NCI-H1105 treated with DMSO at 0.1 percent for 48 hours (cell line): ENCODE measurements around the gene EZR.

Experiments used
- DNase-seq: peaks from one replicate; lab custom pipeline; 2025; lab: John Stamatoyannopoulos, UW

EZR gene

DNA sequence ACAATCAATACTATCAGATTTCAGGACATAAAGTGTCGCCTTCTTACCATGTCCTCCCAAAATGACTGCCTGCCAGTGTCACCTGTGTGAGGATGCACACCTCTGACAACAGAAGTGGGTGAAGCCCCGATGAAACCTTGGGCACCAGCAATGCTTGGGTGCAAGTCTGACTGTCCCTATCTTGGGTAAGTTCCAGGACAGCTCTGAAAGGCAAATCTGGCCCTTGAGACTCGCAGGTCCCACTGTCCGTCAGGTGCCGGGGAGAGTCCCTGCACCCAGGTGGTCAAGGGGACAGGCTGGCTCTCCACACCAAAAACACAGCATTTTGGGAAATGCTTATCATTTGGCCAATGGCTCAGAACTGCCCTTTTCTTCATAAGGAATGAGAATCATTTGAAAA lies 43.3 kb downstream of the EZR start:
- no peak for DNase-seq

DNA sequence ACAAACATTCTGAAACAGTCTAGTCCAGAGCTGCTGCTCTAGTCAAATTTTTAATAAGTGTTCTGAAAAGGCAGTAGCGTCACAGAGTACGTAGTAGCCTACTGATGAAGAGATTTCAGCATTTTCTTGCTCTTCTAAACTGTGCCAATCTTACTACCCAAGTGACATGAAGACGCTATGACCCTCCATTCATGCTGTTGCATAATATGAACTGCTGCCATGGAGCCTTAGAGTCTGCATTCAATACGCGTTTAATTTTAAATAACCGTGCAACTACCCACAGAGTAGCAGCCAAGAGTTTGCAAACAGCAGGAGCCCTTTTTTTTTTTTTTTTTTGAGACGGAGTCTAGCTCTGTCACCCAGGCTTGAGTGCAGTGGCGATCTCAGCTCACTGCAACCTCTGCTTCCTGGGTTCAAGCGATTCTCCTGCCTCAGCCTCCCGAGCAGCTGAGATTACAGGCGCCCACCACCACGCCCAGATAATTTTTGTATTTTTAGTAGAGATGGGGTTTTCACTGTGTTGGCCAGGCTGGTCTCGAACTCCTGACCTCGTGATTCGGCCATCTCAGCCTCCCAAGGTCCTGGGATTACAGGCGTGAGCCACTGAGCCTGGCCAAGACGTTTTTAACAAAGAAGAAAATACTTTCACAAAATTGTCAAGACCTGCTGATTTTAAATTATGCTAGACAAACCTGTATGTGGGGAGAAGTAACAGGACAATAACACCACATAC lies 44.3 kb downstream of the EZR start:
- DNase-seq, result no peak

DNA sequence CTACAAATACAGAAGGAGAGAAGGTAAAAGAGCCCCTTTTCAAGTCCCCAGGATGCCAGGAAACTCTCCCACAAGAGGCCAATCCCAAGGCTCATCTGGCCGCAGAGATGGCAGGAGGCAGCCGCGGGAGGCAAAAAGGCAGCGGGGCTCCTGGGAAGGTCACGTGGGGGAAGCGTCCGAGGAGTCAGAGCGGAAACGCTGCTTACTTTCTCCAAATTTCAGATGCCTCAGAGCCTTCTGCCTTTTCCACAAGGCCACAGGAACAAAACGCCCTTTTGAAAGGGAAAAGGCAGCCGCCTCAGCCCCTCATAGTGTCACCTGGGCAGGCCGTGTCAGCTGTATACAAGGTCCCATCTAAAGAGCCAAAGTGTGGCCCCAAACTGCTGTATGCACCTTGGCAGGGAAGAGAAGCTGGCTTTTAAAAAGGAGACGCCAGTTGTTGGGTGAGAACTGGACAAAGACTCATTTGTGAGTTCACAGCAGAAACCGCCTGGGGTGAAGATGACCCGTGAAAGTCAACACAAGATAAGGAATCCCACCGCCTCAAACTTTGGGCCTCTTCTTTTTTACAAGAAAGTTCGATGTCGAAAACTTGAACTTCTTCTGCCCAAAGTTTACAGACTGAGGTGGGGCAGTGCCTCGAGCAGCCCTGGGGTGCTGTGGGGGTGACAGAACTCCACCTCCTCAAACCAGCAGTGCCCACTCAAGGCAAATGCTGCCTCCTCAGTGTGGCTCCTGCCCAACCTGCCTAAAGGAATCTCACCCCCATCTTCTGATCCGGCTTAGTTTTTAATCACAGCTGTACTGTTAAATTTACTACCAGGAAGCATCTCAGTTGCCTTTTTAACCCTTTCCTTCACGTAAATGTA lies 45.4 kb downstream of the EZR start:
- no peak for DNase-seq

DNA sequence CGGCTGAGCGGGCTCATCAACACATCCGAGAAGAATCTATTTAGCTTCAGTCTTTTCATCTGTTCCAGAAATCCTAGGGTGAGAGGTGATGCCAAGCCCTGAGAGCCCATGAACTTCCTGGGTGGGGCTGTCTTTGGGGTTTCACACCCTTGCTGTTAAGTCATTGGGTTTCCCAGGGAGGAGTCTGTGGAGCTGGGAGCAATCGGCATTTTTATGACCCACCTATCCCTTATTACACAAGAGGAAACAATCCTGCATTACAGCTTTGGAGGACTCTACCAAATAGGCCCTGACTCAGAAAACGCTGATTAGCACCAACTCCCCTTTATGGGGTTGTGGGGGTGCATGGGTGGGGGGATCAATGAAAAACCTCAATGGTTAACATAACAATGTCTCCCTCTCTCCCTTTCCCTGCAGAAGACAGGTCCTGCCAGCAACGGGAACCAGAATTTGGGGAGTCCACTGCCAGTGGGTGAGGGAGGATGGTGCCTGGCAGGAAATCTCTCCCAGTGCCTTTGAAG lies 46.3 kb downstream of the EZR start:
- no peak for DNase-seq

DNA sequence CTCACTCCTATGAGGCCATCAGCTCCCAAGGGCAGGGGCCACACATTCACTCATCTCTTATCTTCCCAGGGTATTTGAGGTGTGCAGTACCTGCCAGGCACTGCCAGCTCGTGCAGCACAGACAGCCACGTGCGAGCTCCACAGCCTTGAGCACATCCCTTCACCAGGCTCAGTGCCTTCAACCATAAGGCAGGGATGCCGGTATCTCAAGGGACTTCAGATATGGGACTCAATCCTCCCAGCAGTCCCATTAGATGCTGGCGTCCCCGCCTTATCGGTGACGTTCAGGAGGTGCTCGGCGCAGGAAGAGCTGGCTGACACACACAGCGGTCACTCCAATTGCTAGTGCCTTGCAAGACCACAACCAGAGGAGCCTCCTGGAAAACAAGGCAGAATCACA lies 47.0 kb downstream of the EZR start:
- DNase-seq, result no peak

DNA sequence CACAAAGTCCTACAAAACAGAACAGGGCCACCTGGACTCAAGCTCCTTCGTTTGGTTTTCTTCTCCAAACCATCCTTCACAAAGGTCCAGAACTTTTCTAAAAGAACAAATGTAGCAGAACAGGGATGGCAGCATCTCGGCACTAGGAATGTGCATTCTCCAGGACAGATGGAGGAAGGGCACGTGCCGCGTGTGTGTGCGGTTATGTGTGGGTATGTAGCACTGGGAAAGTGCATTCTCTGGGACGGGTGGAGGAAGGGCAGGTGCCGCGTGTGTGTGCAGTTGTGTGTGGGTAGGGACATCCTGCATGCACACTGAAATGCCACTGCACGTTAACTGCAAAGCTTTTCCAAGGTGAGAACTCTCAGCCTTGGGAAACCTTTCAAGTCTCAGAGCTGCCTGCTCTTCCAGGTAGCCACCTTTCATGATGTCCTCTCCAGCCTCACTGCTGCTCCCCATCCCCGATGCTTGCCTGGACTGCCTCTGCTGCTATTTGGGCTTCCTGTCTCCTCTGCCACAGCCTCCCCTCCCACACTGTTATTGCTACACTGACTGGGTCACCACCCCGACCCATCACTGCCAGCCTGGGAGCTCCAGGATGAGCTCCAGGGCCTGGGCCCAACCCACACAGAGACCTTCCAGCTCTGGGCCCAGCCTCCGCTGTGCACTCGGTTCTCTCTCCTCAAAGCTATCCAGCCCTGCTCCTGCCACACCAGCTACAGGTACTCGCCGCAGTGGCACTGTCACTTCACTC lies 47.6 kb downstream of the EZR start:
- DNase-seq, result no peak

DNA sequence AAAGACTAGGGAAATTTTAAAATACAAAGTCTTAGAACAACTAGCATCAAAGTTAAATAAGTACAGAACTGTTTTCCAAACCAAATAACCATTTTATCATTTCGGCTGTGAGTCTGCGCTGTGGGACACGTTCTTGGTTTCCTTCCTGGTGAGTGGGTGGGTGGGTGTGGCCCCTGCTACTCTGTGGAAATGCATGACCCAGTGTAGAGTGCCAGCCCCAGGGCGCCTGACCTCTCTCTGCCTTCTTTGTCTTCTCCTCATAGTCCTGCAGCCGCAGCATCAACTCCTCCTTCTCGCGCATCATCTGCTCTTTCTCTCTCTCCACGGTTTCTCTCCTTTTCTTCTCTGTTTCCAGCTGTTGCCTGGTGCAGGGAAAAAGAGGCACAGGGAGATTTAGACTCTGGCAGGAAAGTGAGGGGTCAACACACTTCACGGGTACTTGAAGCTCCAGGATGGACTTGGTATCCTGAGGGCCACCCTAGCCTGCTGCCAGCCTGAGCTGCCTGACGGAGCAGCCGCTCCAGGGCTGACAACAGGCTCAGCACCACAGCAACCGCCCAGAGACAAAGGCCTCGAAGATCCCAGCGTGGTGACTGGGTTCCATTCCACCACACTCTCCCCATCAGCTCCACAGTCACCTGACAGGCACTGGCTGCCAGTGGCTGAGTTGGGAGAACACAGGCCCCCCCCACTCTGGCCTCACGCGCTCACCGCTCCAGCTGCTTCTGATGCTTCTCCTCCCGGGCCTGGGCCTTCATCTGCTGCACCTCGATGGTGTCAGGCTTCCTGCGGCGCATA lies 48.4 kb downstream of the EZR start:
- peak; percentile 43 for DNase-seq

DNA sequence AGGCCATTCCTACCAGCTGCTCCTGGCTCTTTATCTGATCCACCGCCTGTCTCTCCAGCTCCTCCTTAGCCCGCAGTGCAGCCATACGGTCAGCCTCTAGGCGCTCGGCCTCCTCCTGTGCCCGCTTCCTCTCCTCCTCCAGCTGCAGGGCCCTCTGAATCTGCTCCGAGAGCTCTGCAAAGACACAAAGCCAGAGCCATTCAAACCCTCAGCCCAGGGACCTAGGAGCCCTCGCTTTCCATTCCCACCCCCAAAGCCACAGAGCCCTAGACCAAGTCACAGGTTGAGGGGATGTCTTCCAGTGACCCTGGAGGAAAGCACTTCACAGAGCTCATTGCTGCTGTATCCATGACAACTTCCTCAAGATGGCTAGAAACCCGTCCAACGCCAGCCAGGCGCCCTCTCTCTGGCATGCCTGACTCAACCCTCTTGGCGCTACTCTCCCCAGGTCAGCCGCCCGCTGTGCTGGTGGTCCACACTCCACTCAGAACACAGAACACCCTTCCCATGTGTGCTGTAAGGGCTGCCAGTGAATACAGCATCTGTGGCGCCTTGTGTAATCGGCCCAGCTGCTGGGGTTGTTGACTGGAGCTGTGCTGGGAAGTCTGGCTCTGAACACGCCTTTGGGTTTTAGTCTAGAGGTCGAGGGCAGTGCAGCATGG lies 49.3 kb downstream of the EZR start:
- peak; percentile 96 for DNase-seq

DNA sequence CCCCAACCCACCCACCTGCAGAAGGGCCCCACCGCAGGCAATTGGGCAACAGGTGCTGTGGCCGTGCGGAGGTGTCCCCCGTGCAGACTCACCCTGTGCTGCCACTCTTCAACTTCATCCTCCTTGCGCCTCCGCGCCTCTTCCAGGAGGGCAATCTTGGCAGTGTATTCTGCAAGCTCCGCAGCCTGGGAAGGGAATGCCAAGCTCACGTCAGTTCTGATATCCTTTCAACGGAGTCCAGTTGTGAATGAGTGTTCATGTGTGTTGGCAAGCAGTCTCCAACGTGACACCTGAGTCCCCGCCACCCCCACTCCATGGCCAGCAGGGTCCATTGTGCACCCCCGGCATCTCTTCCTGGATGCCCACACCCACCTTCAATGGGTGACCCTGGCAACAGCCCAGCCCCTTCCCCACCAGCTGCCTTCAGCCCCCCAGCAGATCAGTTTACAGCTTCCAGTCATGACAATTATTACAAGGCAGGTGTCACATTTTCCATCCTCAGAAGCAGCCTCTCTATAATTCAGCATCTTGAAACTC lies 49.9 kb downstream of the EZR start:
- peak; percentile 98 for DNase-seq

DNA sequence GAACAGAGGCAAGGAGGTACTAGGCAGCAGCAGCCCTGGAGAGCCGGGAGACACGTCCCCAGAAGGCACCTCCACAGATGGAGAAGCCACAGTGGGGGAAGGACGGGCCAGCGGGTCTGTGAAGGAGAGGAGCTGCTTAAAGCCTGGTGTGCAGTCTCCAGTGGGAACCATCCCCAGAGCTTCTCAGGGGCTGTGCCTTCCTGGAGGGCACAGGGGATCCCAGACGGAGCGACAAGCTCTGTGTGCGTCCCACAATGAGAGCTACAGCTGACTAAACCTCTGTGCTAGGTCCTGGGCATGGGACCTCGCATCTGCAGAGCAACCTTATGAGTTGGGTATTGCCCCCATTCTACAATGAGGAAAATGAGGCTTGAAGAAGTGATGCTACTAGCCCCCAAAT lies 50.7 kb downstream of the EZR start:
- DNase-seq, result no peak

DNA sequence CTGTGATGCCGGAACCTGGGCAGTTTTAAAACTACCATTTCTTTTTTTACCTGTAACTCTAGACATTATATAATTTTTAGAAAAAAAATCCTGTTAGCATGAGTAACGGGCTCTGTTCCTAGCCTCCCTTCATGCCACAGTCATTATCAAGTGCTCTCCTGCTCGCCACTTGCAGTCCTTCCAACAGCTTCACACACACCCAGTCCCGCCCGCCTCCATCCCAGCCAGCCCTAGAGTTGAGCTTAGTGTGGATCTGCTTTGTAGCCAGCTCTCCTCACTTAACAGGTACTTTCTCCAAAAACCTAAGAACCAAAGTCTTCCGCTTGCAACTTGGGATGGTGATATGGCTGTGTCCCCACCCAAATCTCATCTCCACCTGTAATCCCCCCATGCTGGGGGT lies 51.5 kb downstream of the EZR start:
- no peak for DNase-seq

DNA sequence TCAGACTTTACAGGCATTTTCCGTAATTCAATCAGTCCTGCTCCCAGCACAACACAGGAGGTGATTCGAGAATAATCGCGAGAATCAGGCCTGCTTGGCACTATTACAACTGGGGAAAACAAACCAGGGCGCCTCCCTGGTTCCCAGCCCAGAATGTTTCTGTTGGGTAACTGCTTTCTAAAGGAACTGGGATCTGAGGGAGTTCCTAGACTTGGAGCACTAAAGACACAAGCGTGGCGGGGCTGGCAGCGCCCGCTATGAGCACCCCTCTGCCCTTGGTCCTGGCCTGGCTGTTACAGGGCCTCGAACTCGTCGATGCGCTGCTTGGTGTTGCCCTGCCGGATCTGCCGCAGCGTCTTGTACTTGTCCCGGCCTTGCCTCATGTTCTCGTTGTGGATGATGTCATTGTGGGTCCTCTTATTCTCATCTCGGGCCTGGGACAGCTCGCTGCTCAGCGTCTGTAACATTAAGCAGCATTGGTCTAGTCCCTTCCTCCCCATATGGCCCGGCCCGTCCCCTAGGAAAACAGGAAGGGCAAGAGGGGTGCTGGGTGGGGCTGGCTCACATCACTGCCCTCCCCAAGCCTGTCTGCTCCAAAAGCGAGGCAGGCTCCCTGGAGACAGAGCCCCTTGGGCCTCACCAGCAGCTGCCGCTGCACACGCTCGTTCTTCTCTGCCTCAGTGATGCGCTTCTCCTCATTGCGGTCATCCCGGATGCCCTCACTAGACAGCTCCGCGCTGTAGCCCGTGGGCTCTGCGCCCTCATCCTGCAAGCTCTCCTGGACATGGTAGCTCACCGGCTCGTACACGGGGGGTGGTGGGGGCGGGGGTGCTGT lies 52.3 kb downstream of the EZR start:
- no peak for DNase-seq

DNA sequence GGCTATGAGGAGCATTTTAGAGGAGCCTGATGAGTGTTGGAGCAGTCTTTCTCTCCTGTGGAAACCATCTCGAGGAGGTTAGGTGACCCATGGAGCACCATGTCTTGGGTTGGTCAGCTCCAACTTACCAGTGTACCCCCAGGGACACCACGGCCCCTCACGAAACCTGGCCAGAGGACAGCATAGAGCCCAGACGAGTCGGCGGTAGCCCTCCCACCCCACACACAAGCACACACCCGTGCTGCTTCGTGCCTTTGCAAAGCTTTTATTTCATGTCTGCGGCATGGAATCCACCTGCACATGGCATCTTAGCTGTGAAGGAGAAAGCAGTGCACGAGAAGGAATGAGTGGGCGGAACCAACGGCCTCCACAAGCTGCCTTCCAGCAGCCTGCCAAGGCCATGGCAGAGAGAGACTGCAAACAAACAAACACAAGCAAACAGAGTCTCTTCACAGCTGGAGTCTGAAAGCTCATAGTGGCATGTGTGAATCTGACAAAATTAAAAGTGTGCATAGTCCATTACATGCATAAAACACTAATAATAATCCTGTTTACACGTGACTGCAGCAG lies 53.6 kb downstream of the EZR start:
- no peak for DNase-seq

DNA sequence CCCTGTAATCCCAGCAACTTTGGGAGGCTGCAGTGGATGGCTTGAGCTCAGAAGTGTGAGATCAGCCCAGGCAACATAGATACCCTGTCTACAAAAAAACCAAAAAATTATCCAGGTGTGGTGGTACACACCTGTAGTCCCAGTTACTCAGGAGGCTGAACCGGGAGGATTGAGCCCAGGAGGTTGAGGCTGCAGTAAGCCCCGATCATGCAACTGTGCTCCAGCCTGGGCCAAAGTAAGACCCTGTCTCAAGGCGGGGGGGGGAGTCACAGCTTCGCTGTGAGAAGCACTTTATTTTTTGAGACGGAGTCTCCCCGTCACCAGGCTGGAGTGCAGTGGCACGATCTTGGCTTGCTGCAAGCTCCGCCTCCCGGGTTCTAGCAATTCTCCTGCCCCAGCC lies 54.2 kb downstream of the EZR start:
- DNase-seq, result no peak

DNA sequence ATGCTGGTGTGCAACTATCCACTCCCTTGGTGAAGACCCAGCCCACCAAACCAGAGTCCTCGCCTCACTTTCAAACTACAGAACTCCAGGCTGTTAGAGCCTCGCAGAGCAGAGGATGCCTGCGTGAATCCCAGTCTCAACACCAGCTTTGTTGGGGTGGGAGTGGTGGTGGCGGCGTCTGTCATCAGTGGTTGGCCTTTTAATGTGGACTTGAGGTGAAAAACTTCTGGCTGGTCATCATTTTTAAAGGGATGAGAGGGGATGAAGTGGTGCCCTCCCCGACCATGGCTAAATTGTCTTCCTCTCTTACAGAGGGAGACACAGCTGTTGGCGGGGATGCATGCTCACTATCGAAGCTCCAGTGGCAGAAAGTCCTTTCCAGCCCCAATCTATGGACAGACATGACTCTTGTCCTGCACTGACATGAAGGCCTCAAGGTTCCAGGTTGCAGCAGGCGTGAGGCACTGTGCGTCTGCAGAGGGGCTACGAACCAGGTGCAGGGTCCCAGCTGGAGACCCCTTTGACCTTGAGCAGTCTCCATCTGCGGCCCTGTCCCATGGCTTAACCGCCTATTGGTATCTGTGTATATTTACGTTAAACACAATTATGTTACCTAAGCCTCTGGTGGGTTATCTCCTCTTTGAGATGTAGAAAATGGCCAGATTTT lies 54.9 kb downstream of the EZR start:
- no peak for DNase-seq

DNA sequence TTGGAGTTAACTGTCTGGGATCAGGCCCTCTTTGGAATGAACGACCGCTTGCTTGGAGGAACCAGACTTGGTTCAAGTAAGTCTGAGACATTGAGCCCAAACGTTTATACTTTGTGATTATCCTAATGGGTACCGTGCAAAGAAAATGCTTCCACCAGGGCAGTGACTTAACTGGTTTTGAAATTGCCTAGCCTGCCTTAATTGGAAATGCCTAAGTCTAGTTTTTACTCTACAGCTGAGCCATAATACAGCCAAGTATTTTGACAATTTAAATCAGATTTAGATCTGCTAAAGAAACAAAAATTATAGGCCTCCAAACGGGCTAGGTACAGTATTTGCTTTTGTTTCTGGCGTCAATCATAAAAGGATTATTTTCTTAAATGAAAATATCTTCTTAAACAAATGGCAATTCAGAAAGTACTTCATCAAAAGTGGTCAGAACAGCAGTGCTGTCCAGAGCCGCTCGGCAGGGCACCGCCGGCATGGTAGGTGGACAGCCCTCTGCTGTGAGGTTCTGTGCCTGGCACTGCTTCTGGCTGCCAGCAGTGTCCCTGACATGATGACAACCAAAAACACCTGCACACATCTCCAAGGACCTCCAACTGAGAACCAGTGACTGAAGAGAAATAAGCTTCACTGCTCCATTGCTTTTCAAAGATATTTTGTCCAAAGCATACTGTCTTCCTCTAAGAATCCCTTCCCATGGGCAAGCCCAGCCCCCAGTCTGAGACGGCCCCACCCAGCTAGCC lies 55.6 kb downstream of the EZR start:
- no peak for DNase-seq

DNA sequence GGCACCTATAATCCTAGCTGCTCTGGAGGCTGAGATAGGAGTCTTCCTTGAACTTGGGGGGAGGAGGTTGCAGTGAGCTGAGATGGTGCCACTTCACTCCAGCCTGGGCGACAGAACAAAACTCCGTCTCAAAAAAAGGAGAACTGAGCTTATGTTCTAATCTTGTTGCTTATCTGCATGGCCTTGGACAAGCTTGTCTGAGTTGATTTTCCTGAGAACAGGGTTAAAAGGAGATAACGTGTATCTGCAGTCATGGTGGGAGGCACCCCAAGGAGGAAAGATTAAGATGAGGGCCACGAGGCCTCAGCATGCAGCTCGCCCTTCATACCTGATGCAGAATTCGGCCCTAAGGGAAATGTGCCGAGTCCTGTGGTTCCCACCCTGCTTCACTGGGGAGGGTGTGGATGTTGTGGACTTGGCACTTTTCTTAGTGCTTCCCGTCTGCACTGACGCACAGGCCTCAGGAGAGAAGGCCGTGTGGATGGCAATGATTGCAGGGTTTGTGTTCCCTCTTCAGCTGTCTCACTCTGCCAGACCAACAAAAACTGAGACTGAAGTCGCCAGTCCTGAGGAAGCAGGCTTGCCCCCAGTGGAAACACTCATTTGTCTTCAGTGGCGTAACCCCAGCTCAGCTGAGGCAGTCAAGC lies 56.3 kb downstream of the EZR start:
- no peak for DNase-seq

DNA sequence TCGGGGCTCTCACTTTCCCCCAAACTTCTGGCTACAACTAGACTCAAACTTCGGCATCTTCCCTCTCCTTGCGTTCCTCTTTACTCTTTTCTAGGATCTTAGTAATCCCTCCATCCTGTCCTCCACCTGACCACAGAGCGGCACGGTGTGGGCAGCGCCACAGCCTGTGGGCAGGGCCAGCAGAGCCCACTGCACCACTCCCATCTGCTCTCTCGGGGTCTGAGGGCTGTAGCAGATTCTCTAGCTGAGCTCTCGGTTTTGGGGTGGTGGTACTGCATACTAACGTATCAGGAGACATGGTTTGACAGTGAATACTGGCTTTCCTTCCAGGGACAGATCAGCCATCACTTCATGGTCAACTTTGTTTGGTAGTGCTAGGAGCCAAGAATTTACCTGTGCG lies 57.4 kb downstream of the EZR start:
- DNase-seq, result no peak
